K562 (cell line): Measurements from ENCODE around the gene COX5A. TPM values are rescaled to one million over a fixed set of nuclear protein-coding genes. Genes with fewer than 3 reads are reported as not detected.

ENCODE experiments used
- ARNT ChIP-seq, 2 experiments: fragments of 450-650 bp; IDR thresholded peaks; 2 replicates each; pipeline ENCODE4 v1.6.1; 2016; ENCODE audit warnings: mild to moderate bottlenecking in 1 of 2
- ATF4 ChIP-seq: fragments of 450-650 bp; formaldehyde crosslinking; IDR thresholded peaks from 2 replicates; pipeline ENCODE4 v1.4.0; 2022; ENCODE audit warnings: mild to moderate bottlenecking, moderate library complexity
- DDX20 ChIP-seq: fragments of 450-650 bp; IDR thresholded peaks from 2 replicates; pipeline ENCODE4 v1.6.1; 2016; ENCODE audit warnings: missing genetic modification characterization, low read depth, mild to moderate bottlenecking, missing compliant biosample characterization, moderate library complexity
- E4F1 ChIP-seq: fragments of 250-450 bp; sonication (Bioruptor Pico); IDR thresholded peaks from 2 replicates; pipeline ENCODE4 v1.5.0; 2021; ENCODE audit warnings: mild to moderate bottlenecking, borderline replicate concordance
- FOXJ3 ChIP-seq: sonication (generic); formaldehyde crosslinking; IDR thresholded peaks from 2 replicates; pipeline ENCODE4 v1.4.0; 2020; ENCODE audit warnings: mild to moderate bottlenecking, missing genetic modification reagents
- HMG20B ChIP-seq: fragments of 250-450 bp; sonication (Bioruptor Pico); IDR thresholded peaks from 2 replicates; pipeline ENCODE4 v1.5.0; 2021; ENCODE audit warnings: mild to moderate bottlenecking
- KLF6 ChIP-seq: fragments of 250-450 bp; sonication (Bioruptor Pico); IDR thresholded peaks from 2 replicates; pipeline ENCODE4 v1.4.0; 2020; ENCODE audit warnings: mild to moderate bottlenecking, moderate library complexity, borderline replicate concordance
- PRPF4 ChIP-seq: fragments of 200-400 bp; formaldehyde crosslinking; IDR thresholded peaks from one replicate; pipeline ENCODE4 v1.6.1; 2017; ENCODE audit warnings: low read length, low read depth, mild to moderate bottlenecking; ENCODE audit not compliant: insufficient read depth, poor library complexity, severe bottlenecking
- PTRF ChIP-seq: fragments of 450-650 bp; IDR thresholded peaks from 2 replicates; pipeline ENCODE4 v1.6.1; 2016; ENCODE audit warnings: mild to moderate bottlenecking, missing genetic modification characterization, missing compliant biosample characterization
- RNF2 ChIP-seq: sonication (generic); IDR thresholded peaks from 2 replicates; pipeline ENCODE4 v1.6.1; 2016
- RUNX1 ChIP-seq: sonication (generic); IDR thresholded peaks from 2 replicates; pipeline ENCODE4 v1.6.1; 2016; ENCODE audit warnings: antibody characterized with exemption, low read depth
- SMAD3 ChIP-seq: fragments of 450-650 bp; formaldehyde crosslinking; conservative IDR thresholded peaks from 2 replicates; pipeline ENCODE4 v1.4.0; 2020; ENCODE audit warnings: mild to moderate bottlenecking
- TCFL5 ChIP-seq: fragments of 250-450 bp; sonication (Bioruptor Pico); conservative IDR thresholded peaks from 2 replicates; pipeline ENCODE4 v1.6.1; 2021; ENCODE audit warnings: mild to moderate bottlenecking, moderate library complexity, matching md5 sums
- ZFP91 ChIP-seq: sonication (generic); formaldehyde crosslinking; IDR thresholded peaks from 2 replicates; pipeline ENCODE4 v1.8.0; 2022; ENCODE audit warnings: mild to moderate bottlenecking, missing genetic modification reagents
- polyA plus RNA-seq, 8 experiments: library from polyadenylated mRNA; depleted of rRNA in 4 of 8; stranded (reverse) in 5 of 8; unstranded in 3 of 8; fragments of >200 nt; fragmentation: Nextera tagmentation in 2 of 8; fragmentation: Illumina TruSeq in 1 of 8; extraction: Ambion mirVana in 2 of 8; extraction: Trizol in 1 of 8; gene quantifications; 2 replicates each; pipeline versions ENCODE4 v1.2.1 to v1.2.3, GENCODE V29; 2011 to 2014; ENCODE audit warnings: inconsistent platforms in 1 of 8, missing spikeins in 1 of 8
- total RNA-seq, 7 experiments: library from RNA; depleted of rRNA in 6 of 7; stranded (reverse); fragments of >200 nt in 6 of 7; fragmentation: Illumina TruSeq in 2 of 7; extraction: Trizol in 2 of 7; gene quantifications; 2 replicates each; pipeline versions ENCODE4 v1.2.1 to v1.2.3, GENCODE V29; 2011 to 2021; ENCODE audit warnings: low replicate concordance in 1 of 7
- TF ChIP-seq, protein P1 (sequence below): fragments of 250-450 bp; sonication (Bioruptor Pico); IDR thresholded peaks from 2 replicates; pipeline ENCODE4 v1.8.0; 2022; ENCODE audit warnings: moderate library complexity, mild to moderate bottlenecking, inconsistent platforms
- TF ChIP-seq, protein P2 (sequence below), 2 experiments: fragments of 450-650 bp; IDR thresholded peaks; 2 replicates each; pipeline ENCODE4 v1.6.1; 2018; ENCODE audit warnings: mild to moderate bottlenecking in 2 of 2, low read depth in 1 of 2; ENCODE audit not compliant: partially characterized antibody in 2 of 2
- TF ChIP-seq, protein P3 (sequence below): IDR thresholded peaks from 2 replicates; pipeline ENCODE4 v1.6.1; 2012; ENCODE audit warnings: low read depth, low read length, improper control_type of control experiment, borderline replicate concordance

Gene COX5A
- total and polyA plus RNA-seq, 9 of the 15 experiments (the other 6 are each of a cell fraction or from before 2014, with no cell fraction given): 86.8 to 553 (median 371) TPM

DNA sequence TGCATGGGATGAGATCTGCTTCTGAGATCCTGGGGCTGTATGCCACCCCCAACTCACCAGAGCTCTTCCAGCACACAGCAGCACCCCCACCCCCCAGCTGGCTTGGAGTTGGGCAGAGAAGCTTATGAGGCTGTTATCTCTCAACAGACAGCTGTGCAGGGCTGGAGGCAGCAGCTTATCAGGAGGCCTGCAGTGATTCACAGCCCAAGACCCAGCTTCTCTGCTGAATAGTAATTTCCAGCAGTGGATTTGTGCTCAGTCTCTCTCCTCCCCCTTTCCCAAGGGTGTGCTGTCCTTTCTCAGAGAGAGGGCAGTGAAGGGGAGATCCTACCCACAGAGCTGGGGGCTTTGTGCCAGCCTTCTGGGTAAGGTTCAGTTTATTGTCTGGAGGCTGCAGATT lies 16.6 kb upstream of the COX5A start (continued):
- TF ChIP-seq ZFP91: no peak
- peak; percentile 54; the same call in 1 of the 2 replicates for TF ChIP-seq TCFL5
- TF ChIP-seq, protein P1, sequence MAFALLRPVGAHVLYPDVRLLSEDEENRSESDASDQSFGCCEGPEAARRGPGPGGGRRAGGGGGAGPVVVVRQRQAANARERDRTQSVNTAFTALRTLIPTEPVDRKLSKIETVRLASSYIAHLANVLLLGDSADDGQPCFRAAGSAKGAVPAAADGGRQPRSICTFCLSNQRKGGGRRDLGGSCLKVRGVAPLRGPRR: no peak
- TF ChIP-seq E4F1 (CRISPR knock-in tag): no peak
- peak; percentile 93 for TF ChIP-seq SMAD3
- no peak for TF ChIP-seq PRPF4
- TF ChIP-seq ATF4 (CRISPR knock-in tag): peak; percentile 63; the same call in 1 of the 2 replicates
- TF ChIP-seq, protein P2, sequence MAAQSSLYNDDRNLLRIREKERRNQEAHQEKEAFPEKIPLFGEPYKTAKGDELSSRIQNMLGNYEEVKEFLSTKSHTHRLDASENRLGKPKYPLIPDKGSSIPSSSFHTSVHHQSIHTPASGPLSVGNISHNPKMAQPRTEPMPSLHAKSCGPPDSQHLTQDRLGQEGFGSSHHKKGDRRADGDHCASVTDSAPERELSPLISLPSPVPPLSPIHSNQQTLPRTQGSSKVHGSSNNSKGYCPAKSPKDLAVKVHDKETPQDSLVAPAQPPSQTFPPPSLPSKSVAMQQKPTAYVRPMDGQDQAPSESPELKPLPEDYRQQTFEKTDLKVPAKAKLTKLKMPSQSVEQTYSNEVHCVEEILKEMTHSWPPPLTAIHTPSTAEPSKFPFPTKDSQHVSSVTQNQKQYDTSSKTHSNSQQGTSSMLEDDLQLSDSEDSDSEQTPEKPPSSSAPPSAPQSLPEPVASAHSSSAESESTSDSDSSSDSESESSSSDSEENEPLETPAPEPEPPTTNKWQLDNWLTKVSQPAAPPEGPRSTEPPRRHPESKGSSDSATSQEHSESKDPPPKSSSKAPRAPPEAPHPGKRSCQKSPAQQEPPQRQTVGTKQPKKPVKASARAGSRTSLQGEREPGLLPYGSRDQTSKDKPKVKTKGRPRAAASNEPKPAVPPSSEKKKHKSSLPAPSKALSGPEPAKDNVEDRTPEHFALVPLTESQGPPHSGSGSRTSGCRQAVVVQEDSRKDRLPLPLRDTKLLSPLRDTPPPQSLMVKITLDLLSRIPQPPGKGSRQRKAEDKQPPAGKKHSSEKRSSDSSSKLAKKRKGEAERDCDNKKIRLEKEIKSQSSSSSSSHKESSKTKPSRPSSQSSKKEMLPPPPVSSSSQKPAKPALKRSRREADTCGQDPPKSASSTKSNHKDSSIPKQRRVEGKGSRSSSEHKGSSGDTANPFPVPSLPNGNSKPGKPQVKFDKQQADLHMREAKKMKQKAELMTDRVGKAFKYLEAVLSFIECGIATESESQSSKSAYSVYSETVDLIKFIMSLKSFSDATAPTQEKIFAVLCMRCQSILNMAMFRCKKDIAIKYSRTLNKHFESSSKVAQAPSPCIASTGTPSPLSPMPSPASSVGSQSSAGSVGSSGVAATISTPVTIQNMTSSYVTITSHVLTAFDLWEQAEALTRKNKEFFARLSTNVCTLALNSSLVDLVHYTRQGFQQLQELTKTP (IDR thresholded peaks at IDR 0.05; ENCODE audit: low read depth in 1 of 2, partially characterized antibody in 2 of 2): peak in 1 of 2 experiments; percentile 85
- TF ChIP-seq RUNX1: peak; percentile 88; the same call in 1 of the 2 replicates
- no peak for TF ChIP-seq FOXJ3 (CRISPR knock-in tag)
- TF ChIP-seq DDX20 (tag): no peak
- TF ChIP-seq, protein P3, sequence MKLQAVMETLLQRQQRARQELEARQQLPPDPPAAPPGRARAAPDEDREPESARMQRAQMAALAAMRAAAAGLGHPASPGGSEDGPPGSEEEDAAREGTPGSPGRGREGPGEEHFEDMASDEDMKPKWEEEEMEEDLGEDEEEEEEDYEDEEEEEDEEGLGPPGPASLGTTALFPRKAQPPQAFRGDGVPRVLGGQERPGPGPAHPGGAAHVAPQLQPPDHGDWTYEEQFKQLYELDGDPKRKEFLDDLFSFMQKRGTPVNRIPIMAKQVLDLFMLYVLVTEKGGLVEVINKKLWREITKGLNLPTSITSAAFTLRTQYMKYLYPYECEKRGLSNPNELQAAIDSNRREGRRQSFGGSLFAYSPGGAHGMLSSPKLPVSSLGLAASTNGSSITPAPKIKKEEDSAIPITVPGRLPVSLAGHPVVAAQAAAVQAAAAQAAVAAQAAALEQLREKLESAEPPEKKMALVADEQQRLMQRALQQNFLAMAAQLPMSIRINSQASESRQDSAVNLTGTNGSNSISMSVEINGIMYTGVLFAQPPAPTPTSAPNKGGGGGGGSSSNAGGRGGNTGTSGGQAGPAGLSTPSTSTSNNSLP: peak; percentile 48; the same call in 1 of the 2 replicates
- peak; percentile 81 to 93; a peak in 3 of 4 replicates for TF ChIP-seq ARNT (IDR thresholded peaks at IDR 0.05)
- TF ChIP-seq HMG20B (CRISPR knock-in tag): no peak; the same call in 1 of the 2 replicates
- TF ChIP-seq RNF2: peak; percentile 89
- peak; percentile 57; the same call in 1 of the 2 replicates for TF ChIP-seq KLF6 (CRISPR knock-in tag)
- no peak for TF ChIP-seq PTRF (tag)
